ENCODE data around the gene CXXC4.

Gene CXXC4

GRCh38 chr4:104488151-104488550 lies 6.5 kb downstream of the CXXC4 start:
- DNase-seq, result no peak

GRCh38 chr4:104486716-104487504 lies 7.8 kb downstream of the CXXC4 start:
- no peak for DNase-seq

DNA sequence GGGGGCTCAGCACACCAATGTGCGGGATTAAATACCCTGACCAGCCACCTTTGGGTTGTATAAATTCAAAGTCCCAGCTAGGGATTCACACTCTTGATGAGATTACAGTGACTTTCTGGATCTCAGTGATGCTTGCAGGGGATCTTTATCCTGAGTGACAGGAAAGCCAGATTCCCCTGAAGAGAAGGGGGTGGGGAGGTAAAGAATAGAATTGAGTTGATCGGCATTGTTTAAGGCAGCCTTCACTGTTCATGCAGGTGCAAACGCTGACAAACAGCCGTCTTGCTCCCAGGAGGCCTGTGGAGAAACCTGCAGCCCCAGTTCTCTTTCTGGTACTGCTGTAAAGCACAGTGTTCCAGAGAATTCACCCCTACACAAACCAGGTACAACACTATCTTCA lies 19.0 kb downstream of the CXXC4 start:
- peak; percentile 51 for DNase-seq

DNA sequence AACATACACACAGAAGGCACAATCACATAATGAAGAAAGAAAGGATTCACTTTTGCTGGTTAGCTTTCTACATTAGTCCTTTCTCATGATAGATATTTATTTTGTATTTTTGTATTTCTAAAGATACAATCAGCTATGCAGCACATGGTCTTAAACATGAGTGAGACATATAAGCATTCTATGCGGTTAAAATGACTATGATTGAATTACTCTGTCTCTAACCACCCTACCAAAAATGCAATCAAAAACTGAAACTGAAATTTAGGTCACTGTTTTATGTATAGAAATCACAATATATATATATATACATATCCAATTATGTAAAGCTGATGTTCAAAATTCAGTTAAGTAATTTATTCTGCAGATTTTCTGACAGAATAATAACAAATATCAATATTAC lies 21.9 kb downstream of the CXXC4 start:
- no peak for DNase-seq

- DNase-seq, result no peak
Observed at GRCh38 chr4:104470770-104471169, 23.9 kb downstream of the CXXC4 start.

DNA sequence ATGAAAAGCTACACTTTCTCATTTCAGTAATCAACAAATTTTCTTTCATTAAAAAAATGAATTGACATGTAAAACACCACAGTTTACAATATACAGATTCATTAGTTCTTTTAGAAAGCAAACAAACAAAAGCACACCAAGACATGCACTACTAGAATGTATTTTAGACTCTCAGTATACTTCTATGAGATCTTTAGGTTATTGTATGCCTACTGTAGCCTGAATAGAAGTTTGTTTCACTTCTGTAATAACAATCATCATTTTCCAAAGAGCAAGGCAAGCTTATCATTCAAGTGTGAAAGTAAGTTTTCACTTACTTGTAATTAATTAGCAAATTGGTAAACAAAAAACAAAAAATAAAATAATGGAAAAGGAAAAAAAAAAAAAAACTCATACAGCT lies 24.9 kb downstream of the CXXC4 start:
- DNase-seq, result no peak

DNA sequence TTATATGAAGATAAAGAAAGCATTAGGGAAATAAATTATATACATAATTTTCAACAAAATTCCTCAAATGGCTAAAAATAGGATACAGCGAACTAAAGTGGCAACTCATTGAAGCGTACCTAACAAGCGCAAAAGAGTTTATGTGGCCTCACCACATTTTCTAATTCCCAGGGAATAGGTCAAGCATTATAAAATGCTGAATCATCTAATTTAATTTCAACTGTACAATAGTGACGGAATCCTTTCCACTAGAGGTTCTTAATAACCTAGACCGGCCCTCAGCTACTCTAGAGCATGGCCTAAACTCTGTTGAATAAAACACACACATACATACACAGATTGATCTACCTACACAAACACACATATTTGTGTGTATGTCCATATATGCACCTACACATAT lies 29.1 kb downstream of the CXXC4 start:
- no peak for DNase-seq

- DNase-seq, result no peak
Observed at GRCh38 chr4:104465201-104465600, 29.5 kb downstream of the CXXC4 start.

DNA sequence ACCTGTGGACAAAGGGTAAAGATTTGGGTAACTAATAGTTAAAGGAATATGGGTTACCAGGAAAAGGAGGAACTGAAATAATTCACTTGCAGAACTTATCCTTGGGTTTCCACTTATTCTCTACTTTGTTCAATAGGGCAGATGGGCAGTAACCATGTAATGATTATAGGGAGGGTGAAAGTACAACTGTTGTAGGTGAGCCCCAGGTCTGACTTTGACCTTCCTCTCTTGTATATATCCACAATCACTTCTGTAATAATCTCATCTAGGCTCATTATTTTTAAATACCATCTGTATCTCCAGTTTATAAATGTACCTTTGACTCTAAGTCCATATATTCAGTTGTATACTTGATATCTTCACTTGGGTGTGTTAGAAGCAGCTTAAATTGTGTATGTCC lies 32.1 kb downstream of the CXXC4 start:
- no peak for DNase-seq

- no peak for DNase-seq
Observed at GRCh38 chr4:104457308-104457981, 37.2 kb downstream of the CXXC4 start.

GRCh38 chr4:104451573-104451972 lies 43.1 kb downstream of the CXXC4 start:
- DNase-seq, result peak; percentile 13

- no peak for DNase-seq
Observed at GRCh38 chr4:104449537-104449936, 45.2 kb downstream of the CXXC4 start.

DNA sequence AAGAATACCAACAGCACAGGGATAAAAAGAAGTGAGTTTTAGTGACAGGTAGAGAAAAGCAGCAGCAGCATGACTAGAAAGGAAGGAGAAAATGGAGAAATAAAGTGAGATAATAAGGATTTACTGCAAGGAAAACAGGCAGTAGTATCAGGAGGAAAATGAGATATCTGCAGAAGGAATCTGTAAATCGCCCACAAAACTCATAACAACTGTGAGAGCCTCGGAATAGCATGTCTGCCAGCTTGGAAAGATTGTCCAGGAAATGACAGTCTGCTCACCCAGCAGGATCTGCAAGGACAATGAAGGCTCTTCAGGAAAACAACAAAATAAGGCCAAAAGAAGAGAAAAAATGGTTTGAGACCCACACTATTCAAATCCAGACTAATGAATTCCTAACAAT lies 47.4 kb downstream of the CXXC4 start:
- no peak for DNase-seq

- DNase-seq, result no peak
Observed at GRCh38 chr4:104446431-104447278, 48.0 kb downstream of the CXXC4 start.

DNA sequence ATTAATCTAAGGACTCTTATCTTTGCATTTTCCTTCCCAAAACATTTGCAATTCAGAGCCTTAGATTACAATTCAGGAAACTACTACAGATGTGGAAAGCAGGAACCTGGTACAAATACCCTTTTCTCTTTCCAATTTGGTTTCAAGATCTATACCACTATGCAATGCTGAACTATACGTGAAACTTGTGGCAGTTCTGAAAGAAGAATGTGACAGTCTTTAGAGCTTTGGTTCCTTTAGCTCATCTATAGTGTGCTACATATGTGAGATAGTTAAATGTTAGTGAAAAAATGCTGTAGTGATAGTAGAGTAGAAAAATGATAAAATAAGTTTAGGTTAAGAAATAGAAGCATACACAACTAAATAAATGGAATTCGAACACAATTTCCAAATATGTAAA lies 50.0 kb downstream of the CXXC4 start:
- no peak for DNase-seq

DNA sequence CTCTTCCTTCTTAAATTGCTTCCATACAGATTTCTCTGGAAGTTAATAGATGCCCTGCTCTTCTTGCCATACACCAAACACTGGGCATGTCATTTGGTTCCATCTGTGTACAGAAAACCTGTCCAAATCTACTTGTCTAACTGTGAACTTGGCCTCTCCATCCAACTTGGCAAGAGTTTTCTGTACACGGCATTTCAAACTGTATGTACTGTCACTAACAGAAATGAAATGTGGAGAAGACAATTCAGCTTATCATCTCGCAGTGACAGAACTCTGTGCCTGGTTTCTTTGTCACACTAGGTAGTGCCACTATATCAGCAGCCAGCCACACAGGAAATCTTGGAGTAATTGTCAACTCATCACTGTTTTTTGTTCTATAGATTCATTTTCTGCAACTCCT lies 58.2 kb downstream of the CXXC4 start:
- DNase-seq, result no peak

DNA sequence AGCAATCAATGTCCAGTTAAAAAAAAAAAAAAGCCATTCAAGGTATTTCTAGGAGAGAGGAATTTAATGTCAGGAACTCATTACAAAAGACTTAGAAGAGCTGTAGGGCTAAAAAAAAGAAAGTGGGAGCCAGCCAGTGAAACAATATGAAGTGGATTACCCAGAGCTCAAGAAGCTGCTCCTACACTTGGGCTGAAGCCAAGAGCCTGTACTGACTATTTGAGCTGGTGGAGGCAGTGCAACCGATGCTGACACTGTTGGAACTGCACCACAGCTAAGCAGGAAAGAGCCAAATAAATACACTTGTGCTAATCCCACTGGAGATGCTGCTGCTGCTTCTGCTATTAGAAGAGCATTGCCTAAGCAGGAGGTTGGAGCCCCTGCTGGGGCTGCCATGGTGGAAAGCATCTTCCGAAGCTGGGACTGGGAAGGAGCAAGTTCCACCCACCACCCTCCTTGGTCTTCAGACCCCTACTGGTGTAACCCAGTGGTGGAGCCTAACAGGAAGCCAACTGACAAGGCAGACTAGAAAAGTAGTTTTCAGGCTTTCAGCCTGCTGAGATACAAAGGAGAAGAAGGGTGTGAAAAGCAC lies 65.4 kb downstream of the CXXC4 start:
- no peak for DNase-seq

DNA sequence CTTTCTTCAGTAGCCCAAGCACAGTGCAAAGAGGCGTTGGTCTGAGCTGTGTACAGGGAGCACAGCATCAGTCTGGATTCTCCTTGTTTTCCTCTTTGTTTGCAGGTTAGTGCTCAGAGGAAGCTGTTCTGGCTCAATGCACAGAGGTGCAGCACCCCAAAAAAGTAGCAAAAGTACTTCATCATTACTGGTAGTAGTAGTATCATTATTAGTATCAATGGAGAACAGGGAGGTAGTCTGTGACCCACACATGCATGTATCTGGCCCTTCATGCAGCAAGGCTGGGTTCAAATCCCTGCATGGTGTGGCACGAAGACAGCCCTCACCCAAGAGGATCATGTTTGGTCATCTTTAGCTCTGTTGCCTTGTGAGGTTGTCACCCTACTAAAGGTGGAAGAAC lies 68.7 kb downstream of the CXXC4 start:
- DNase-seq, result no peak

DNA sequence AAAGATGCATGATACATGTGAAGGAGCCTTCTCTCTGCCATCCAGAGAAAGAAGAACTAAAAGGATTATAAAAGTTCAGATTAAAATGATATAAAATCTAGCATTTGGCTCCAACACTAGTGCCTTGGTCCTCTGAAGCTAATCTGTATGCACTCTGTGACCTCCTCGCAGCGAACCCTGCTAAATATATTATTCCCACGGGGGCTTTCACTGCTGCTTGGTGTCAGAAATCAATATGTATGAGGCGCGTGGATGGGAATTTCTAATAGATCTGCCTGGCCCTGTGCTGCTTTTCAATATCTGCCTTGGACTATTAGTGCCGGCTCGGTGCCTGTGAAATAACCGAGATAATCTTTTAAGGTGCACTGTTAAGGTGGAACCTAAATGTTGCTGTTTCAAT lies 69.7 kb downstream of the CXXC4 start:
- DNase-seq, result no peak

DNA sequence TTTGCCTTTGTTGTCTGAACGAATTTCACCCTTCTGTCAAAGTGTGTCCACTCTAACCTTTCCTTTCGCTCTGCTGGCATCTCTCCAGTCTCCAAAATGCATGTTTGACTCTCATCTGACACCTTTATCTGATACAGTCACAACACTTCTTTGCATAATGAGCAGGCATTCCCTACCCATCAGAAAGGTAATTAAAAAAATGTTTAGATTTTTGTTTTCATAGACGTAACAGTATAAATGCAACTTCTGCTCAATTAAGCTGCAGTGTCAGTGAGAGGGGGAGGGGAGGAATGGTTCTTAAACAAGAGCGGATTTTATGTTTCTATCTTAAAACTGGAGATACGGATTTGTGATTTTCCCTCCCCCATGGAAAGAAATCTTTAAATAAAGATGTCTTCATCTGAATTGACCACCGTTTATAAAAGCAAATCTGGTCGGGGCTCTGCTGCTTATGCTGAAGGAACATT lies 70.2 kb downstream of the CXXC4 start:
- DNase-seq, result no peak

GRCh38 chr4:104421566-104421965 lies 73.1 kb downstream of the CXXC4 start:
- DNase-seq, result no peak

DNA sequence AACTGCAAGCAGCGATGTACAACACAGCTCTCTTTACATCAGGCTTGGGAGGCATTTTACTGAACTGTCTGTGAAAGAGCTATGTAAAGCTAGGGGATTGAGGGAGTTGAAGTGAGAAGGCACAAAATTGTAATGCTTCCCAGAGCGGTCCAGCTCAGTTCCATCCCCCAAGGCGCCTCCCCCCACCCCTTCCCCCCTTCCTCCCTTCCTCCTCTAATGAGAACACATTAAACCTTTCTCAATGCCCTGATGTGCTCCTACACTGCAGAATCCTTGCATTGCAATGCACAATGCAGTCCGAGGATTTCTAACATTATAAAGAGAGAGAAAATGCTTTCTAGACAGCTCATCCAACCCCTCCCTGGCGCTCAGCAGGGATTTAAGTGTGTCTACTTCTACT lies 73.9 kb downstream of the CXXC4 start:
- no peak for DNase-seq

Data from NCI-H1436 treated with DMSO at 0.1 percent for 48 hours (cell line).